K562 (cell line): ENCODE results near the gene DNAJB13. TPM values are rescaled to one million over a fixed set of nuclear protein-coding genes. Genes with fewer than 3 reads are reported as not detected.

Source experiments
- ATF3 ChIP-seq, 2 experiments: fragments of 450-650 bp in 1 of 2; sonication (generic) in 1 of 2; formaldehyde crosslinking in 1 of 2; IDR thresholded peaks in 1 of 2; conservative IDR thresholded peaks in 1 of 2; 2 replicates each; pipeline versions ENCODE4 v1.6.1 to v1.8.1; 2016 to 2023; ENCODE audit warnings: mild to moderate bottlenecking in 2 of 2, moderate library complexity in 2 of 2, inconsistent platforms in 1 of 2, missing genetic modification reagents in 1 of 2
- BRD9 ChIP-seq: fragments of 450-650 bp; IDR thresholded peaks from 2 replicates; pipeline ENCODE4 v1.6.1; 2018; ENCODE audit warnings: low read depth; ENCODE audit not compliant: partially characterized antibody
- CBX3 ChIP-seq, 2 experiments: IDR thresholded peaks; 1 replicate in 1 of 2; 2 replicates in 1 of 2; pipeline ENCODE4 v1.6.1; 2012; ENCODE audit warnings: inconsistent platforms in 2 of 2, low read length in 2 of 2, borderline replicate concordance in 1 of 2, control low read depth in 1 of 2
- DLX4 ChIP-seq: fragments of 250-450 bp; sonication (Bioruptor Pico); IDR thresholded peaks from 2 replicates; pipeline ENCODE4 v1.6.1; 2021; ENCODE audit warnings: mild to moderate bottlenecking
- FOXM1 ChIP-seq, 2 experiments: fragments of 450-650 bp in 1 of 2; sonication (generic) in 1 of 2; formaldehyde crosslinking in 1 of 2; IDR thresholded peaks; 2 replicates each; pipeline versions ENCODE4 v1.6.1 to v1.9.0; 2017 to 2022; ENCODE audit warnings: low read depth in 2 of 2, mild to moderate bottlenecking in 2 of 2, missing genetic modification reagents in 1 of 2, moderate library complexity in 1 of 2
- KDM5B ChIP-seq: fragments of 200-600 bp; sonication (generic); IDR thresholded peaks from 2 replicates; pipeline ENCODE4 v1.6.1; 2012; ENCODE audit warnings: low read depth, mild to moderate bottlenecking, moderate library complexity, low read length, control low read depth, inconsistent platforms; ENCODE audit not compliant: insufficient replicate concordance
- MBD2 ChIP-seq: sonication (generic); IDR thresholded peaks from 2 replicates; pipeline ENCODE4 v1.6.1; 2016; ENCODE audit warnings: low read depth, borderline replicate concordance
- NCOA2 ChIP-seq, 2 experiments: fragments of 450-650 bp; IDR thresholded peaks; 2 replicates each; pipeline ENCODE4 v1.6.1; 2018; ENCODE audit warnings: mild to moderate bottlenecking in 2 of 2, moderate library complexity in 1 of 2; ENCODE audit not compliant: partially characterized antibody in 2 of 2
- RNF219 ChIP-seq: fragments of 250-450 bp; sonication (Bioruptor Pico); IDR thresholded peaks from 2 replicates; pipeline ENCODE4 v1.5.0; 2022; ENCODE audit warnings: mild to moderate bottlenecking
- SMAD3 ChIP-seq: fragments of 450-650 bp; formaldehyde crosslinking; conservative IDR thresholded peaks from 2 replicates; pipeline ENCODE4 v1.4.0; 2020; ENCODE audit warnings: mild to moderate bottlenecking
- STAT6 ChIP-seq: sonication (generic); formaldehyde crosslinking; IDR thresholded peaks from 2 replicates; pipeline ENCODE4 v1.8.1; 2023; ENCODE audit warnings: mild to moderate bottlenecking, missing genetic modification reagents
- TCF15 ChIP-seq: fragments of 250-450 bp; sonication (Bioruptor Pico); IDR thresholded peaks from 2 replicates; pipeline ENCODE4 v1.8.0; 2022; ENCODE audit warnings: moderate library complexity, mild to moderate bottlenecking, inconsistent platforms
- TEAD4 ChIP-seq, 2 experiments: sonication (generic) in 1 of 2; formaldehyde crosslinking in 1 of 2; IDR thresholded peaks; 2 replicates each; pipeline versions ENCODE4 v1.6.1 to v1.8.0; 2012 to 2022; ENCODE audit warnings: borderline replicate concordance in 1 of 2, inconsistent platforms in 1 of 2, low read length in 1 of 2, mild to moderate bottlenecking in 1 of 2, missing genetic modification reagents in 1 of 2
- ZBTB43 ChIP-seq: sonication (generic); formaldehyde crosslinking; IDR thresholded peaks from 2 replicates; pipeline ENCODE4 v1.8.0; 2023; ENCODE audit warnings: mild to moderate bottlenecking, missing genetic modification reagents
- ZNF165 ChIP-seq: fragments of 250-450 bp; sonication (Bioruptor Pico); IDR thresholded peaks from 2 replicates; pipeline ENCODE4 v1.4.0; 2020; ENCODE audit warnings: borderline replicate concordance
- ZNF79 ChIP-seq: fragments of 250-450 bp; sonication (Bioruptor Pico); IDR thresholded peaks from 2 replicates; pipeline ENCODE4 v1.4.0; 2020; ENCODE audit warnings: low read depth, mild to moderate bottlenecking, moderate library complexity
- polyA plus RNA-seq, 8 experiments: library from polyadenylated mRNA; depleted of rRNA in 4 of 8; stranded (reverse) in 5 of 8; unstranded in 3 of 8; fragments of >200 nt; fragmentation: Nextera tagmentation in 2 of 8; fragmentation: Illumina TruSeq in 1 of 8; extraction: Ambion mirVana in 2 of 8; extraction: Trizol in 1 of 8; gene quantifications; 2 replicates each; pipeline versions ENCODE4 v1.2.1 to v1.2.3, GENCODE V29; 2011 to 2014; ENCODE audit warnings: inconsistent platforms in 1 of 8, missing spikeins in 1 of 8
- total RNA-seq, 7 experiments: library from RNA; depleted of rRNA in 6 of 7; stranded (reverse); fragments of >200 nt in 6 of 7; fragmentation: Illumina TruSeq in 2 of 7; extraction: Trizol in 2 of 7; gene quantifications; 2 replicates each; pipeline versions ENCODE4 v1.2.1 to v1.2.3, GENCODE V29; 2011 to 2021; ENCODE audit warnings: low replicate concordance in 1 of 7

Gene DNAJB13
- total and polyA plus RNA-seq, 9 of the 15 experiments (the other 6 are each of a cell fraction or from before 2014, with no cell fraction given) = 0.14 TPM; not detected in 8

GRCh38 chr11:73982990-73983740 is 32.3 kb downstream of the DNAJB13 start (continued):
- TF ChIP-seq ZBTB43 (CRISPR knock-in tag) = no peak; the same call in 1 of the 2 replicates
- TF ChIP-seq TCF15 (CRISPR knock-in tag) = peak; percentile 89
- peak; percentile 77 for TF ChIP-seq ATF3 (IDR thresholded peaks at IDR 0.05)
- TF ChIP-seq ATF3 (CRISPR knock-in tag; conservative IDR thresholded peaks at IDR 0.05) = peak; percentile 93; the same call in 1 of the 2 replicates
- no peak for TF ChIP-seq RNF219 (CRISPR knock-in tag)
- TF ChIP-seq BRD9 = peak; percentile 77
- peak; percentile 81; the same call in 1 of the 2 replicates for TF ChIP-seq SMAD3
- peak in 1 of 2 experiments; percentile 82; a peak in 2 of 3 replicates for TF ChIP-seq CBX3 (IDR thresholded peaks at IDR 0.05; ENCODE audit: borderline replicate concordance in 1 of 2, low read length in 2 of 2)
- TF ChIP-seq NCOA2 (IDR thresholded peaks at IDR 0.05; ENCODE audit: partially characterized antibody in 2 of 2) = no peak
- no peak for TF ChIP-seq DLX4
- no peak; the same call in 1 of the 2 replicates for TF ChIP-seq STAT6 (CRISPR knock-in tag)
- peak; percentile 49; the same call in 1 of the 2 replicates for TF ChIP-seq ZNF79 (CRISPR knock-in tag)
- peak; percentile 89; the same call in 1 of the 2 replicates for TF ChIP-seq ZNF165
- peak; percentile 97 for TF ChIP-seq KDM5B
- no peak; the same call in 1 of the 2 replicates for TF ChIP-seq TEAD4 (IDR thresholded peaks at IDR 0.05; ENCODE audit: low read length)
- TF ChIP-seq TEAD4 (CRISPR knock-in tag; IDR thresholded peaks at IDR 0.05; ENCODE audit: borderline replicate concordance) = peak; percentile 93; the same call in 1 of the 2 replicates
- peak; percentile 98 for TF ChIP-seq FOXM1 (IDR thresholded peaks at IDR 0.05; ENCODE audit: low read depth)
- 0 out of 2 replicates have a peak, but pooled peaks have one; percentile 46 for TF ChIP-seq FOXM1 (CRISPR knock-in tag; IDR thresholded peaks at IDR 0.05; ENCODE audit: low read depth)
- TF ChIP-seq MBD2 = peak; percentile 84
